Heart right ventricle (tissue), 16 donors: ENCODE measurements around the gene BDKRB2. TPM values are rescaled to one million over a fixed set of nuclear protein-coding genes. Genes with fewer than 3 reads are reported as not detected.
A peak's percentile ranks its signal among the peaks of the same experiment; 100 is the strongest.

Experiments used
- ATAC-seq, 8 donors: fragments of 200-7000 bp; cut with Tn5 transposase; one replicate each; pipeline ENCODE4 v1.9.1; 2020; ENCODE audit warnings: mild to moderate bottlenecking in 8 of 8, moderate library complexity in 8 of 8, moderate number of reproducible peaks in 1 of 8
- DNase-seq, 2 donors: peaks; one replicate each; pipeline ENCODE4 v3.0.0-alpha.2; 2020
- H3K27ac ChIP-seq, 10 donors: fragments of 200-600 bp; sonication (generic) in 2 of 10; one replicate each; pipeline versions ENCODE4 v1.5.0 to v1.8.0; 2020 to 2022; ENCODE audit warnings: mild to moderate bottlenecking in 3 of 10
- H3K27me3 ChIP-seq, 7 donors: fragments of 200-600 bp; one replicate each; pipeline ENCODE4 v1.8.0; 2021 to 2022; ENCODE audit warnings: mild to moderate bottlenecking in 2 of 7
- H3K36me3 ChIP-seq, 9 donors: fragments of 200-600 bp; sonication (generic) in 1 of 9; one replicate each; pipeline versions ENCODE4 v1.5.0 to v1.8.0; 2020 to 2022; ENCODE audit warnings: mild to moderate bottlenecking in 2 of 9
- H3K4me1 ChIP-seq, 9 donors: fragments of 200-600 bp; sonication (generic) in 1 of 9; one replicate each; pipeline versions ENCODE4 v1.5.0 to v1.8.0; 2020 to 2022; ENCODE audit warnings: mild to moderate bottlenecking in 4 of 9
- H3K4me3 ChIP-seq, 10 donors: fragments of 200-600 bp; sonication (generic) in 2 of 10; one replicate each; pipeline versions ENCODE4 v1.5.0 to v1.8.0; 2020 to 2022; ENCODE audit warnings: mild to moderate bottlenecking in 7 of 10, moderate library complexity in 2 of 10
- H3K9me3 ChIP-seq, 11 donors: fragments of 200-600 bp in 10 of 11; sonication (generic) in 2 of 11; one replicate each; pipeline versions ENCODE4 v1.5.0 to v1.8.0; 2013 to 2022; ENCODE audit warnings: mild to moderate bottlenecking in 2 of 11, control low read depth in 1 of 11, moderate library complexity in 1 of 11
- WGBS, 2 donors: extraction: QIAGEN DNeasy Blood & Tissue Kit; methylation state at CpG; one replicate each; pipeline ENCODE4 v1.1.7; 2013; ENCODE audit warnings: inconsistent platforms in 1 of 2; 5-methylcytosine and 5-hydroxymethylcytosine counted together
- intact Hi-C, 10 donors: fragments of 100-400 bp; cut with DNase I; formaldehyde crosslinking; loops; one replicate each; pipeline versions ENCODE4 v1.11.1 to v1.14.2; 2022
- polyA plus RNA-seq, 2 donors: library from polyadenylated mRNA; stranded (reverse); fragments of 200-250 nt; gene quantifications; one replicate each; pipeline ENCODE4 v1.2.3, GENCODE V29; 2013
- total RNA-seq, 10 donors: library from RNA; stranded (reverse); fragmentation: NEBNext Ultra II Directional in 3 of 10; extraction: Animal tissue kit (Norgen Biotek cat#: 25700) in 3 of 10; gene quantifications; one replicate each; pipeline versions ENCODE4 v1.2.1 to v1.2.4, GENCODE V29; 2021 to 2023
- TF ChIP-seq, protein P1 (sequence below), 9 donors: fragments of 200-600 bp; sonication (generic) in 2 of 9; IDR thresholded peaks; one replicate each; pipeline versions ENCODE4 v1.5.0 to v1.8.0; 2021 to 2022; ENCODE audit warnings: antibody characterized with exemption in 9 of 9, mild to moderate bottlenecking in 5 of 9, moderate library complexity in 1 of 9
- donor health status: Arrhythmogenic right ventricular cardiomyopathy.
- donor health status: ischemic (EF 13 %, LVEDD 7.1; RV severe dilation, severe dysfunction).
- donor health status: healthy with polysubstance abuse.
- donor health status: DM: no; HTN: yes; CAD: no.
- donor health status: DM: no; HTN: no; CAD: no.
- donor health status: ischemic (EF 25% LVEDD 6.9; RV normal size, moderate dysfunction).
- donor health status: ischemic (EF 25% LVEDD 5.7; RV mildly dilated, moderate dysfunction).
- donor health status: healthy.
- donor health status: DM: yes; HTN: yes; CAD: no.
- donor health status: Ischemic cardiomyopathy.
- donor health status: ischemic (EF 35%, LVEDD 5.7; RV mildly dilated, moderate dysfunction).
- donor health status: nonischemic (EF 11% LVEDD 7.7; RV severe dilation, severe dysfunction).
- donor health status: DM: yes; HTN: yes; CAD: no.
- donor health status: PGD.
- donor health status: ischemic (EF 29% LVEDD 5.4; RV normal size, mild dysfunction).
- donor health status: nonischemic (EF 23%, LVEDD 6.1; RV moderate dilation, normal function).

BDKRB2 gene
- total and polyA plus RNA-seq, 12 donors: 0.19 to 3.6 (median 0.59) TPM

DNA sequence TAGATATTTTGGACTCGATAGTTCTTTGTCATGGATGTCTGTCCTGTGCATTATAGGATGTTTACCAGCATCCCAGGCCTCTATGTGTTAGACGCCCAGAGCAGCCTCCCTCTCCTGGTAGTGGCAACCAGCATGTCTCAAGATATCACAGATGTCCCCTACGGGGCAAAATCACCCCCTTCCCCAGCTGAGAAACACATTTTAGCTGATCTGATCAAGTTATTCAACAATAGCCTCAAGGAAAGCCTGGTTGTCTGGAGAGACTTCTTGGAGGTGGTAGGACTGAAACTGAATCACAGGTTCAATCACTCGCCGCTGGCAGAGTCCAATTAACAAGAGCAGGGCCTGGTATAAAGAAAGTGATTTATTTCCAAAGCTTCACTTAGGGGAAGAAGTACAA, 69.0 kb downstream of the BDKRB2 start:
- peaks cover 4 to 38% (median 14%) of the 10 kb centered on the region in 11 donors for H3K9me3 ChIP-seq
- H3K27me3 ChIP-seq: peaks cover 0 to 4% (median 0%) of the 10 kb centered on the region in 7 donors
- no peak for DNase-seq
- H3K4me3 ChIP-seq: no peak overlapping the region
- H3K4me1 ChIP-seq: peaks cover 0 to 10% (median 4%) of the 10 kb centered on the region in 9 donors
- TF ChIP-seq, protein P1, sequence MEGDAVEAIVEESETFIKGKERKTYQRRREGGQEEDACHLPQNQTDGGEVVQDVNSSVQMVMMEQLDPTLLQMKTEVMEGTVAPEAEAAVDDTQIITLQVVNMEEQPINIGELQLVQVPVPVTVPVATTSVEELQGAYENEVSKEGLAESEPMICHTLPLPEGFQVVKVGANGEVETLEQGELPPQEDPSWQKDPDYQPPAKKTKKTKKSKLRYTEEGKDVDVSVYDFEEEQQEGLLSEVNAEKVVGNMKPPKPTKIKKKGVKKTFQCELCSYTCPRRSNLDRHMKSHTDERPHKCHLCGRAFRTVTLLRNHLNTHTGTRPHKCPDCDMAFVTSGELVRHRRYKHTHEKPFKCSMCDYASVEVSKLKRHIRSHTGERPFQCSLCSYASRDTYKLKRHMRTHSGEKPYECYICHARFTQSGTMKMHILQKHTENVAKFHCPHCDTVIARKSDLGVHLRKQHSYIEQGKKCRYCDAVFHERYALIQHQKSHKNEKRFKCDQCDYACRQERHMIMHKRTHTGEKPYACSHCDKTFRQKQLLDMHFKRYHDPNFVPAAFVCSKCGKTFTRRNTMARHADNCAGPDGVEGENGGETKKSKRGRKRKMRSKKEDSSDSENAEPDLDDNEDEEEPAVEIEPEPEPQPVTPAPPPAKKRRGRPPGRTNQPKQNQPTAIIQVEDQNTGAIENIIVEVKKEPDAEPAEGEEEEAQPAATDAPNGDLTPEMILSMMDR (IDR thresholded peaks at IDR 0.05): no peak
- no peak overlapping the region for H3K27ac ChIP-seq
- ATAC-seq: no peak
- no peaks in the 10 kb centered on the region for H3K36me3 ChIP-seq
- intact Hi-C loops: loop anchor here in 9 of 10 donors (2.0 to 10.0 kb wide), 8 partner anchors 171 to 713 kb away; no protein-coding TSS in a partner anchor
- 88 to 89% methylated on average over 5 of the region's 5 CpGs for WGBS, 2 donors

DNA sequence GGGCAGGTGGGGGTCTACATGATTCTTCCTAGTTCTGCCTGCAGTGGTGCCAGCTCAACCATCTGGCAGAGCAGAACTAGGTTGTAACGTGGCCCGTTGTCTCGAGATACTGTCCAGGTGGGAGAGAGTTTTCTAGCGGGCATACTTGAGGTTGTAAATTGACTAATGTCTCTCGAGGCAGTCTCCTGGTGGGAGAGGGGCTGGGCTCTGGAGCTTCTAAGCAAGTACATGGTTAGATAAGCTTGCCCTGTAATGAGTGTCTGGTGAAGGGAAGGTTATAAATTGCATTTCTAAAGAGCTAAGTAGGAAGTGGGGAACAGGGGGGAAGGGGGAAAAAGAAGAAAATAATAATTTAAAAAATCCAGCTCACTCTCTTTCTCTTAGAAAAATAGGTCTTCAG, 69.5 kb downstream of the BDKRB2 start:
- no peaks in the 10 kb centered on the region for H3K36me3 ChIP-seq
- H3K27me3 ChIP-seq: no peaks in the 10 kb centered on the region
- 72 to 81% methylated on average over 5 of the region's 5 CpGs for whole genome bisulfite sequencing, 2 donors
- TF ChIP-seq, protein P1 (IDR thresholded peaks at IDR 0.05): no peak
- intact Hi-C loops: loop anchor here in 9 of 10 donors (2.0 to 10.0 kb wide), 8 partner anchors 172 to 713 kb away; no protein-coding TSS in a partner anchor
- H3K4me3 ChIP-seq: no peak overlapping the region
- no peak for ATAC-seq
- peaks cover 0 to 10% (median 4%) of the 10 kb centered on the region in 9 donors for H3K4me1 ChIP-seq
- H3K9me3 ChIP-seq: peaks cover 4 to 40% (median 14%) of the 10 kb centered on the region in 11 donors
- H3K27ac ChIP-seq: no peak overlapping the region
- DNase-seq: no peak

DNA sequence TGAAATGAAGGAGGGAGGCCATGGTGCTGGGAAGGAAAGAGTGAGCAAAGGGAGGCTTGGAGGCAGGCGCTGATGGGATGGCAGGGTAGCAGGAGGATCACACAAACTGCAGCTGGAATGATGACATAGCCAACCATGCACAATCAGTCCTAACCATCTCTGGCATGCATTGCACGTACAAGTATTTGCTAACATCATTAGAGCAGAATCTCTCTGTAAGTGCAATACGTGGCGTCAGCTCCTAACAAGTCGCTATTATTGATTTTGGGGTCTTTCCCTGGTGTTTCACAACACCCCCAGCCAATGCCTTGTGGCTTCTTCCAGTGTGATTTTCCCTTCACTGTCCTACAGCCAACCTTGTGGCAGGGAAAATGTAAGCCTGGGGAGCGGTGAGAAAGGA, 69.9 kb downstream of the BDKRB2 start:
- DNase-seq: no peak
- TF ChIP-seq, protein P1 (IDR thresholded peaks at IDR 0.05): no peak
- no peaks in the 10 kb centered on the region for H3K27me3 ChIP-seq
- H3K4me1 ChIP-seq: peaks cover 0 to 10% (median 4%) of the 10 kb centered on the region in 9 donors
- no peaks in the 10 kb centered on the region for H3K36me3 ChIP-seq
- WGBS, 2 donors: 70 to 75% methylated on average over 6 of the region's 6 CpGs
- peaks cover 4 to 40% (median 14%) of the 10 kb centered on the region in 11 donors for H3K9me3 ChIP-seq
- no peak for ATAC-seq
- H3K27ac ChIP-seq: no peak overlapping the region
- intact Hi-C loops: loop anchor here in 9 of 10 donors (2.0 to 10.0 kb wide), 8 partner anchors 172 to 714 kb away; no protein-coding TSS in a partner anchor
- H3K4me3 ChIP-seq: no peak overlapping the region

DNA sequence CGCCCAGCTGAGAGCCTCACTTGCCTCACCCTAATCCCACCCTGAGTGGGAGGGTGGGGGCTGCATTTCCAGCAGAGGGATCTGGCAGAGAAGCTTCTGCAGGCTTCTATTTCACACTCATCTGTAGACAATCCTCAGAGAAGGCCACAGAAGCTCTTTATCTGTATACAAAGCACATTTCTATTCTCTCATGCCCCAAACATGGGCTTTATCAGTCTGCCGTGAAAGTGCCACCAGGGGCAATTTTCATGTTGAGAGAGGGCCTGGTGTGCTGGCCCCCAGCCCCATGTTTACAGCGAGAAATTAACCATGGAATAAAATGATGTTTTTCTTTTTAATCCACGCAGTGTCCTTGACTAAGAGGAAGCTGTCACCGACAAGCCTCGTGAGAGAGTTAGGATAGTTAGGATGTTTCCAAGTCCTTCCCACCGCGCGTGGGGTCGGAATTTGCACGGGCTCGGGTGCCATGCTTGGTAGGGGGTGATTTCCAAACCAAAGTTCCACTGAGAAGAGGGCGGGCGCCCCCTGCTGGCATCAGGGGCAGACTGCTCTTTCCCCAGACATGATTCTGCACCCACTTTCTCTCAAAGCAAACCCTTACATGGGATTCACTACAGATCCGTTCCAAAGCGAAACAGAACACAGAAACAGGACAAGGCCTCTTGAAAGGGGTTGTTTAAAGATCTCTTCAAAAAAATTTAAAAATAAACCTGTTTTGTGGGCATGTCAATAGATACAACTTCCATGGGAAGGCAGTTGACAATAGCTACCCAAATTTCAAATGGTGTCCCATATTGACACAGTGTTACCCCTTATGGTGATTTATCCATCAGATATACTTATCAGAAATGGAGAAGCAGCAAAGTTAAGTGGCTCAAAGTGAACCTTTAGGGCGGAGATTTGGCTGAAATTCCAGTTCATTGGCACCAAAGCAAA, 70.8 kb downstream of the BDKRB2 start:
- Histone ChIP-seq H3K9me3 (peaks cover 4 to 40% (median 14%) of the 10 kb centered on the region in 11 donors), H3K27me3 (no peaks in the 10 kb centered on the region), H3K4me3 (no peak overlapping the region), H3K27ac (peak overlapping the region in 1 of 10 donors; percentile 29), H3K4me1 (peaks cover 0 to 10% (median 4%) of the 10 kb centered on the region in 9 donors), H3K36me3 (peaks cover 0 to 6% (median 0%) of the 10 kb centered on the region in 9 donors)
- DNase-seq (peak; percentile 52 to 73), ATAC-seq (peak in 6 of 8 donors; percentile 50 to 77 (median 65))
- TF ChIP-seq, protein P1 (IDR thresholded peaks at IDR 0.05): peak; percentile 75 to 98 (median 90)
- intact Hi-C loops: loop anchor here (1.0 to 10.0 kb wide), 9 partner anchors 175 to 715 kb away; no protein-coding TSS in a partner anchor
- 16 to 17% methylated on average over 17 of the region's 17 CpGs for WGBS, 2 donors
